Measurements from ENCODE around the gene PRKG2. TPM values are rescaled to one million over a fixed set of nuclear protein-coding genes. Genes with fewer than 3 reads are reported as not detected.
A peak's percentile ranks its signal among the peaks of the same experiment; 100 is the strongest.
"Not testable (repeated sequence)": the region's sequence is repeated elsewhere in the genome, so short reads cannot be mapped to it uniquely, and the experiment has no call there.

The PRKG2 gene
- total RNA-seq, 1 donor from 2014 or later = 2.9 TPM

- Mint-ChIP-seq H3K27ac (no peak overlapping the region), H3K36me3 (ENCODE audit: insufficient read depth) (no peaks in the 10 kb centered on the region), H3K4me1 (ENCODE audit: low read depth) (no peaks in the 10 kb centered on the region), H3K4me3 (ENCODE audit: low read depth) (no peak overlapping the region), H3K9me3 (ENCODE audit: low read depth) (no peaks in the 10 kb centered on the region), H3K27me3 (no peaks in the 10 kb centered on the region)
- no peak for DNase-seq (ENCODE audit: low spot score, unreplicated experiment)
- TF ChIP-seq CTCF (IDR thresholded peaks at IDR 0.05; ENCODE audit: unreplicated experiment) = no peak
Observed at GRCh38 chr4:81166458-81167160, 48.4 kb downstream of the PRKG2 start.

GRCh38 chr4:81165861-81166430, 49.1 kb downstream of the PRKG2 start:
- no peak overlapping the region for H3K4me3 Mint-ChIP-seq (ENCODE audit: low read depth)
- no peak for TF ChIP-seq CTCF (IDR thresholded peaks at IDR 0.05; ENCODE audit: unreplicated experiment)
- H3K4me1 Mint-ChIP-seq (ENCODE audit: low read depth) = no peaks in the 10 kb centered on the region
- H3K27ac Mint-ChIP-seq = no peak overlapping the region
- H3K36me3 Mint-ChIP-seq (ENCODE audit: insufficient read depth) = no peaks in the 10 kb centered on the region
- DNase-seq (ENCODE audit: low spot score, unreplicated experiment) = no peak
- no peaks in the 10 kb centered on the region for H3K9me3 Mint-ChIP-seq (ENCODE audit: low read depth)
- no peaks in the 10 kb centered on the region for H3K27me3 Mint-ChIP-seq

- no peak for TF ChIP-seq CTCF (IDR thresholded peaks at IDR 0.05; ENCODE audit: unreplicated experiment)
- H3K27me3 Mint-ChIP-seq = no peaks in the 10 kb centered on the region
- no peak for DNase-seq (ENCODE audit: low spot score, unreplicated experiment)
- no peaks in the 10 kb centered on the region for H3K9me3 Mint-ChIP-seq (ENCODE audit: low read depth)
- no peaks in the 10 kb centered on the region for H3K36me3 Mint-ChIP-seq (ENCODE audit: insufficient read depth)
- no peaks in the 10 kb centered on the region for H3K4me1 Mint-ChIP-seq (ENCODE audit: low read depth)
- no peak overlapping the region for H3K27ac Mint-ChIP-seq
- no peak overlapping the region for H3K4me3 Mint-ChIP-seq (ENCODE audit: low read depth)
Observed at GRCh38 chr4:81164623-81165416, 50.2 kb downstream of the PRKG2 start.

GRCh38 chr4:81164126-81164525, 50.9 kb downstream of the PRKG2 start:
- H3K9me3 Mint-ChIP-seq (ENCODE audit: low read depth) = no peaks in the 10 kb centered on the region
- TF ChIP-seq CTCF (IDR thresholded peaks at IDR 0.05; ENCODE audit: unreplicated experiment) = no peak
- no peak overlapping the region for H3K4me3 Mint-ChIP-seq (ENCODE audit: low read depth)
- no peak for DNase-seq (ENCODE audit: low spot score, unreplicated experiment)
- H3K27ac Mint-ChIP-seq = no peak overlapping the region
- no peaks in the 10 kb centered on the region for H3K27me3 Mint-ChIP-seq
- H3K4me1 Mint-ChIP-seq (ENCODE audit: low read depth) = no peaks in the 10 kb centered on the region
- H3K36me3 Mint-ChIP-seq (ENCODE audit: insufficient read depth) = no peaks in the 10 kb centered on the region

- H3K9me3 Mint-ChIP-seq (ENCODE audit: low read depth) = no peaks in the 10 kb centered on the region
- no peaks in the 10 kb centered on the region for H3K27me3 Mint-ChIP-seq
- peaks cover 2% of the 10 kb centered on the region for H3K36me3 Mint-ChIP-seq (ENCODE audit: insufficient read depth)
- no peaks in the 10 kb centered on the region for H3K4me1 Mint-ChIP-seq (ENCODE audit: low read depth)
- no peak for TF ChIP-seq CTCF (IDR thresholded peaks at IDR 0.05; ENCODE audit: unreplicated experiment)
- DNase-seq (ENCODE audit: low spot score, unreplicated experiment) = no peak
- no peak overlapping the region for H3K27ac Mint-ChIP-seq
- no peak overlapping the region for H3K4me3 Mint-ChIP-seq (ENCODE audit: low read depth)
Observed at GRCh38 chr4:81162752-81163458, 52.1 kb downstream of the PRKG2 start.

GRCh38 chr4:81153714-81154323, 61.2 kb downstream of the PRKG2 start:
- Mint-ChIP-seq H3K27ac (peak overlapping the region; percentile 93), H3K4me3 (ENCODE audit: low read depth) (peak overlapping the region; percentile 85), H3K9me3 (ENCODE audit: low read depth) (peaks cover 10% of the 10 kb centered on the region)
- H3K4me1 Mint-ChIP-seq (ENCODE audit: low read depth); DNase-seq (ENCODE audit: low spot score, unreplicated experiment); H3K27me3 Mint-ChIP-seq; H3K36me3 Mint-ChIP-seq (ENCODE audit: insufficient read depth): not testable (repeated sequence)

All from progenitor cell of endocrine pancreas (in vitro differentiated cells).